GM06990 (cell line): ENCODE data around the gene STXBP3.

Experiments
- DNase-seq: peaks from one replicate; pipeline ENCODE4 v3.0.0-alpha.2; 2011; ENCODE audit not compliant: insufficient read length; ENCODE audit errors: extremely low read depth
- H3K27me3 ChIP-seq: replicated peaks from 2 replicates; pipeline ENCODE4 v1.6.0; 2011; ENCODE audit warnings: low read length; ENCODE audit not compliant: control insufficient read depth, insufficient read depth
- H3K36me3 ChIP-seq: 2 replicates; pipeline ENCODE4 v1.5.1; 2011; ENCODE audit warnings: low read length; ENCODE audit not compliant: control insufficient read depth, insufficient read depth
- H3K4me3 ChIP-seq: replicated peaks from 2 replicates; pipeline ENCODE4 v1.5.1; 2011; ENCODE audit warnings: low read depth, mild to moderate bottlenecking, control low read depth, low read length
- CTCF ChIP-seq: IDR thresholded peaks from 2 replicates; pipeline ENCODE4 v1.5.1; 2011; ENCODE audit warnings: low read length, control low read depth, mild to moderate bottlenecking, inconsistent platforms; ENCODE audit not compliant: insufficient read depth, poor library complexity, severe bottlenecking

STXBP3 gene

GRCh38 chr1:108742253-108742652 lies 4.2 kb upstream of the STXBP3 start:
- no peak for DNase-seq
- no peak for TF ChIP-seq CTCF

DNA sequence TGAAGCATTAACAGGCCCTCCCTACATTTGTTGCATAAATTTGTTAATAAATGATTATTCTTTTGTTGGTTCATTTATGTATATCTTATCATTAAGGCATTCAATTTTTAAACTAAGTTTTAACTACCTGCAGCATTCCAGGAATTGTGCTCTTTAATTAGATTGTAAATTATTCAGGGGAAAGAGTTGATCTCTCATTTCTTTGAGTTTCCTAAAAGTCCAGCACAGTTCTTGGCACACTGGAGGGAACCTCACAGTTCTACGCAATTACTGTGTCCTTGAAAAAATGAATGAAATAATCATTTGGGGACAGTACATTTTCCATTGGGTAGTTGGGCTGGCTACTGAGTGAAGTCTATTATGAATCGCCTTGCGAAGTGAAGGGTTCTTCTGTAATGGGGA lies 493 bp upstream of the STXBP3 start:
- Histone ChIP-seq H3K4me3 (no peak overlapping the region), H3K36me3 (no peaks in the 10 kb centered on the region; the same call in 1 of the 2 replicates), H3K27me3 (no peaks in the 10 kb centered on the region)
- DNase-seq, result no peak
- TF ChIP-seq CTCF, result no peak

More at GRCh38 chr1:108742253-108742652, 4.2 kb upstream of the STXBP3 start:
- no peaks in the 10 kb centered on the region for H3K36me3 ChIP-seq
- no peaks in the 10 kb centered on the region; the same call in 1 of the 2 replicates for H3K27me3 ChIP-seq
- H3K4me3 ChIP-seq, result no peak overlapping the region

DNA sequence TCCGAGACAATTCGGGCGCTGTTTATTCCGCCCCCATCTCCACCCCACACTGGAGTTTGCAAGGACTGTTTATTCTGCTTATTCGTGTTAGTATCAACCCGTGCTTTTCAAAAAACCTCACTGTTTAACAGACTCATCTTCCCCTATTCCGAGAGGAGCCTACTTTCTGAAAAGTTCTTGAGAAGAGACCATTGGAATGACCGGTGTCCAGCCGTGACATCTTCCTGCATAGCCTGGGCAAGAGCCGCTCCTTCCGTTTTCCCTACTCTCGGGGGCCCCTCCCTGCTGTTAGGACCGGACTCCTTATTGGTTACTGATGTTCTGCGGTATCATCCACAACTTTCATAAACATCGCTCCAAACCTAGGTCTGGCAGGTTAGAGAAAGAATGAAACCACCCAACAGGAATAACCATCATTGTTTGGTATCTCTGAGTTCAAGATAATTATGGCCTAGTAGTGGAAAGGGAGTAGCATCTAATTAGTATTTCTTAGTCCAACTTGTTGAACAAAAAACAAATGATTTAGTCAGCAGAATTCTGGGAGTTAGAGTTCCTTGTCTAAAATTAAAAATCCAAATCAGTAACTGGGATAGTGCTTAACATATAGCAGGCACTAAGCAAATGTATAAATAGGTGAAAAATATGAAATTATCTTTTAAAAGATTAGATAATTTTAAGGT lies 837 bp downstream of the STXBP3 start:
- TF ChIP-seq CTCF, result no peak
- H3K27me3 ChIP-seq, result no peaks in the 10 kb centered on the region
- DNase-seq, result peak; percentile 48
- no peaks in the 10 kb centered on the region; the same call in none of the 2 replicates for H3K36me3 ChIP-seq
- H3K4me3 ChIP-seq, result peak overlapping the region; percentile 93

- no peaks in the 10 kb centered on the region; the same call in none of the 2 replicates for H3K36me3 ChIP-seq
- no peak overlapping the region for H3K4me3 ChIP-seq
- no peak for DNase-seq
- H3K27me3 ChIP-seq, result no peaks in the 10 kb centered on the region
- no peak for TF ChIP-seq CTCF
Measured at GRCh38 chr1:108747898-108748297, 1.4 kb downstream of the STXBP3 start.

DNA sequence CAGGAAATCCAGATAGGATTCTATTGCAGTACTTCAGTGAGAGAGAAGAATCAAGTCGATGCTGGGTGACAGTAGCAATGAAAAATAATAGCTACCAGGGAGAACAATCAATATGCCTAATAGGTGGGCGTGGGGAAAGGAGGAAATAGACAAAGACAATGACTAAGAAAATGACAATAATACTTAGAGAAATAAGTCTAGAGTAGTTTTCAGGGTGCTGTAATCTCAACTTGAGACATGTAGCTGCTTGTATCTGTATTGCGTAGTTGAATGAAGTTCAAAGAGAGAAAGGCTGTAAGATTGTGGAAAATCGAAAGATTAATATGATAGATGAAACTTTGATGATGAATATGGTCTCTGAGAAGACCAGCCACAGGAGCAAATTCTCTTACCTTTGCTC lies 2.6 kb downstream of the STXBP3 start:
- Histone ChIP-seq H3K36me3 (no peaks in the 10 kb centered on the region; the same call in none of the 2 replicates), H3K4me3 (no peak overlapping the region), H3K27me3 (no peaks in the 10 kb centered on the region)
- DNase-seq, result no peak
- TF ChIP-seq CTCF, result no peak
